GM21423 (cell line): ENCODE results near the gene PF4V1.

Experiments used
- ATAC-seq: cut with Tn5 transposase; IDR thresholded peaks from one replicate; pipeline ENCODE4 v1.9.1; 2021; ENCODE audit warnings: mild to moderate bottlenecking, moderate library complexity; ENCODE audit not compliant: unreplicated experiment

The PF4V1 gene, protein sequence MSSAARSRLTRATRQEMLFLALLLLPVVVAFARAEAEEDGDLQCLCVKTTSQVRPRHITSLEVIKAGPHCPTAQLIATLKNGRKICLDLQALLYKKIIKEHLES

DNA sequence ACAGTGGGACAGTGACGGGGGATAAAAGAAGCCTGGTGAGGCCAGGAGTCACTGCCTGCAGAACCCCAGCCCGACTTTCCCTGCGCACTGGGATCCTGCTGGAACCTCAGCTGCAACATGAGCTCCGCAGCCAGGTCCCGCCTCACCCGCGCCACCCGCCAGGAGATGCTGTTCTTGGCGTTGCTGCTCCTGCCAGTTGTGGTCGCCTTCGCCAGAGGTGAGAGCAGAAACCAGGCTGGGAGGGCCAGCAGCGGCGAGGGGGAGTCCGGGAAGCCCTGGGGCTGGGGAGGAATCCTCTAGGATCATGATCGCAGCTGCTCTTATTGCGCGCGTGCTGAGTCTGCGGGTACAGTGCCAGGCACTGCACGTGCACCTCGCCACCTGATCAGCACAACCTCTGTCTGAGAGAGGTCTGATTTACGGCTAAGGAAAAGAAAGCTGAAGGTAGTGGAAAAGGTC is at the start of gene PF4V1:
Gene PF4V1 (plus strand): TSS at position 51 of the 459 bp plus-strand sequence. CDS start 67 bp downstream, at position 118.
- no peak for ATAC-seq

DNA sequence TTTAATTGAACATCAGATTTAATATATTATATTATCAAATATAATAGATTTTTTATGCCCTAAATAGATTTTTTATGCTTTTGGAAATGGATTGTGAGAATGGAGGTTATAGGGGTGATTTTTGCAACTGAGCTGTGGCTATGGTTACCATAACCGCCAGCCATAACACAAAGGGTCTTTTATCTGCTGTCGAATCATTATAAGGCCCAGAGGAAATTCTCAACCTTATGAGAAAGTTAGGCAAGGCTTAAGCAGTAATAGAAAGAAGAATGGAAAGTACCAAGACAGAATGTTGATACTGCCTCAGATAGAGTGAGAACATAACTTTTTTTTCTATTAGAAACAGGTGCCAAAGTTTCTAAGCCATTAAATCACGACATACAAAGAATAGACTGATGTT is 42.9 kb upstream of the PF4V1 start:
- no peak for ATAC-seq

DNA sequence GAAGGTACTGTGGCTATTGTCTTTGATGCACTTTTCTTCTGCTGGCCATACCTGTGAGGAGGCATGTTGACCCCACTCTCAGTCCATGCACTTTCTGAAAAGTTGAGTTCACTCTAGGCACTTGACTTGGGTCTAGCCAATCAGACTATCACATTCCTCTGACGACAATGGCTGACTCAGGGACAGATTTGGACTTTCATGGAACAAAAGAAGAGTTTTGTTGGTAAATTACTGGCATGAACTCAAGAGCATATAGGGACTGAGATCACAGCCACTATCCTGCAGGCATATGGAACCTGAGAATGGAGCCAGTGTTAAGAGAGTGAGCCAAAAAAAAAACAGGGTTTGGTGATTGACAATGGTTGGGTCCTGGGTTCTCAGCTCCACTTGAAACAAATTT is 41.3 kb upstream of the PF4V1 start:
- no peak for ATAC-seq

DNA sequence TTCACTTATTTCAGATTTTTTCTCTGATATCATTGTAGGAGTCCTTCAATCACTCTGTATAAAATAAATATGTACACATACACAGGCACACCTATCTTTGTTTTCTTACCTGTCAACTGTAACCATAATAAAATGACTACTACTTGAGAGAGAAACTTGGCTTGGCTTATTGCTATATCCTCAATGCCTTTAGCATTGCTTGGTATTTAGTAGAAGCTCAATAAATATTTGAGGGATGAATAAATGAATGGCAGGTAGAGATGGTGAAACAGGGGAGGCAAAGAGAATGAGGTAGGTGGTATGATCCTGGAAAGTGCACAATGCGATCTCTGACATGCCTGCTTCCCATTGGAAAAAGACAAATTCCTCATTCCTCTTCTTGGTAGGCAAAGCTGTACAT is 38.4 kb upstream of the PF4V1 start:
- ATAC-seq, result no peak

DNA sequence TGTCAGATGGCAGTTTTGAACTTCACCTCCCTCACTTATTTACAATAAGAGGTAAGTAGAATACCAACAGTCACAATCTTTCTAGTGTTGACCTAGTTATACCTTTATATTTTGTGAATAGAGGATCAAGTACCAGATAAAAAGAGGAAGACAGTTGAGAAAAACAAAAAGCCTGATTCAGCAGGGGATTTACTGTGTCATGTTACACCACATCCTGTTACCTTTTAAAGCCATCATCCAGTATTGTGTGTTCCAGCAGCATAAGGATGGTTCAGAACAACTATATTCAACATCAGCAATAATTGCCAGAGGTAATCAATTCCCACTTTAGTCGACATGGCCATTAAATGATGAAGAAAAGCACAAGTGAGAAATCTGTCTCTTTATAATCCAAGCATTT is 38.0 kb upstream of the PF4V1 start:
- no peak for ATAC-seq

DNA sequence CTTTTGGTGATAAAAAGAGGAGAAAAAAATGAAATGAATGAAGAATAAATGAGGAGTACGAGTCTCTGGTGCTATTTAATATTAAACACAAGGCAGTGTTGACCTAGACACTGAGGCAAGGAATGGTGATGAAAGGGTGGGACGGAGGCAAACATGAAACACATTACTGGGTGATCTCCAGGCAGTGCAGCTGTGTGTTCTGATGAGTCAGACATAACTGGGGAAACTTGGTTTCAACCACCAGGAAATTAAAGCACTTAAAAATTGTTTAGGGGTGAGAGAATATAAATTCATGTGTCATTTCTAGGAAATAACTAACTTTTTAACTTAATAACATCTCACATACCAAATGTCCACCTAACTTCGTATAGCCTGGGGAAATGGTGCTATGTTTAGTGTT is 36.3 kb upstream of the PF4V1 start:
- no peak for ATAC-seq

DNA sequence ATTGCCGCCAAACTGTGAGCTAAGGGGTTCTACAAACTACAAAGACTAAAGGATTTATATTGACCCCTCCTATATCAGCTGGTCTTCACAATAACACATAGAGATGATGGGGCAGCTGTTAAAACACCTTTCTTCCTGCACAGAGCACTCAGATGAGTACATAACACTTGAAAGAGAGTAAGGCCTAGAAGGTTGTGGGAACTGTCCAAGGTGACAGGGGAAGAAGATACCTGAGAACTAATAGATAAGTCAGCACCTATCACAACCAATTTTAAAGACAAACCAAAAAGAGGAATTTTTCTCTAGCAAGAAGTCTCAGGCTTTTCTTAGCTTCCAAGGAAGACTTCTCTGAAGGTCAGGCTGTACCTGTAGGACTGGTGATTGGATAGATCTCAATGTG is 35.8 kb upstream of the PF4V1 start:
- ATAC-seq, result no peak

DNA sequence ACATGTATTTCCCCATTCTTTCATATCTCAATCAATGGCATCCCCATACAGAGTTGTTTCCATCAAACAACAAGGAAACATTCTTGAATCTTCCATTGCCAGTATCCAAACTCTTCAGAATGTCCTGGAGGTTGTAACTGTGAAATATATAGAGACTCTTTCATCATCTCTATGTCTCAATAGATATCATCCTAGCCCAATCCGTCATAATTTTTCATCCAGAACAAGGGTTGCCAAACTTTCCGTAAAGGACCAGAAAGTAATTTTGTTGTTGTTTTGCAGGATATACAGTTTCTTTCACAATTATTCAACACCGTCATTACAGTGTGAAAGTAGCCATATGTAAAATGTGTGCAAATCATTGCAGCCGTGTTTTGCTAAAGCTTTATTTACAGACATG is 31.8 kb upstream of the PF4V1 start:
- no peak for ATAC-seq

DNA sequence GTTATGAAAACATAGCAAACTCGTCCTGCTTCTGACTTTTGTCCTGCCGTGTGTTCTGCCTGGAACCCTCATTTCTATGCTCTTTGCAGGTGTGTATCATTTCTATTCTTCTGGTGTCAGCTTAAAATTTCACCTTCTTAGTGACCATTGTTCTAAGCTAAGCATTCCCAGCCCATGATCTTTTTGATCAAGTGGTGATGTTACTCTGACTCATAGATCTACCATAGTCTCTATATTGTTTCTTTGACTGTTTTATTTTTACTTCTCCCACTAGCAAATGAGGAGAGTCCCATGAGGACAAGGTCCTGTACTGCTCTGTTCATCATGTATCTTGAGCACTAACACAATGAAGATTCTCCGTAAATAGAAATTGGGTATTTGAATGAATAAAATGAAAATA is 30.7 kb upstream of the PF4V1 start:
- no peak for ATAC-seq

DNA sequence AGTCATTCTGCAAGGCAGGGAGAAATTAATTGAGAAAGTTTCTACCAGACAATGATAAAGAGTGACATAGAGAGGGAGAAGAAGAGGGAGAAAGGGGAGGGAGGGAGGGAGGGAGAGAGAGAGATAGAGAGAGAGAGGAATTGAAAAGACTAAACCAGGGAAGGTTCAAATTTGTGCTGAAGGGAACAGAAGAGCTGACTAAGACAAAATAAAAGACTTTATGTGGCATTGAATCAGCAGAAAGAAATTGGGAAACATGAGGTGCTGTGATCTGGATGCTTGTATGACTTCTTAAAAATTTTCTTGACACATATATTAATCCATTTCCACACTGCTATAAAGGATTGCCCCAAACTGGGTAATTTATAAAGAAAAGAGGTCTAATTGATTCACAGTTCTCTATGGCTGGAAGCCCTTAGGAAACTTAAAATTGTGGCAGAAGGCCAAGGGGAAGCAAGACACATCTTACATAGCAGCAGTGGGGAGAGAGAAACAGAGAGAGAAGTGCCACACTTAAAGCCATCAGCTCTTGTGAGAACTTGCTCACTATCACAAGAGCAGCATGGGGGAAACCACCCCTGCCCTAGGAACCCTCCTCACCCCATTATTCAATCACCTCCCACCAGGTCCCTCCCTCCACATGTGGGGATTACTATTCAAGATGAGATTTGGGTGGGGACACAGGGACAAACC is 30.1 kb upstream of the PF4V1 start:
- ATAC-seq, result no peak

DNA sequence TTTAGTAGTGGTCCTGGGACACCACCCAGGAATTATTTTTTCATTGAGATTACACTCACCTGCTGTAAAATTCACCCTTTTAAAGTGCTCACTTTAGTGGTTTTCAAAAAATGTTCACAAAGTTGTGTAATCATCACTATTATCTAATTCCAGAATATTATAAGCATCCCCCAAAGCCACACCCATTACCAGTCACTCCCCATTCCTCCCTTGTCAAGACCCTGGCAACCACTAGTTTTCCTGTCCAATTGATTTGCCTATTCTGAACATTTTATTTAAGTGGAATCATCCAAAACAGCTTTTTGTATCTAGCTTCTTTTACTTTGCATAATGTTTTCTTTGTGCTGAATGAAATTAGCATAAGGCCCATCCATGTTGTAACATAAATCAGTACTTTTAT is 29.3 kb upstream of the PF4V1 start:
- no peak for ATAC-seq

DNA sequence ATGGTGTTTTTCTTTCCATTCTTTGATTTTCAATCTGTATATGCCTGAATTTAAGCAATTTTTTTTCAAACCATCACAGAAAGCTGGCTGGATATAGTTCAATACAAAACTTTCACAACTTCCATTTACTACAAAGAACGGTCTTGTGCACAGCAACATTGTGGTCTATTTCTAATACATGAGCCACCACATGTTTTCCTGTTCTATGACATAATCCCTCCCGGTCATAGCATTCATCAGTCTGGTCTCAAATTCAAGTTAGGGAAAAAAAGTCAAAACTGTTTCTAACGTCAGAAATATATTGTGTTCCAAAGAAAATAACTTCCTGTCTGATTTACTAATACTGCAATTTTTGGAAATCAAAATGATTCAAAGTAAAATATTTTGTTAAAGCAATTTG is 24.1 kb upstream of the PF4V1 start:
- ATAC-seq, result no peak

DNA sequence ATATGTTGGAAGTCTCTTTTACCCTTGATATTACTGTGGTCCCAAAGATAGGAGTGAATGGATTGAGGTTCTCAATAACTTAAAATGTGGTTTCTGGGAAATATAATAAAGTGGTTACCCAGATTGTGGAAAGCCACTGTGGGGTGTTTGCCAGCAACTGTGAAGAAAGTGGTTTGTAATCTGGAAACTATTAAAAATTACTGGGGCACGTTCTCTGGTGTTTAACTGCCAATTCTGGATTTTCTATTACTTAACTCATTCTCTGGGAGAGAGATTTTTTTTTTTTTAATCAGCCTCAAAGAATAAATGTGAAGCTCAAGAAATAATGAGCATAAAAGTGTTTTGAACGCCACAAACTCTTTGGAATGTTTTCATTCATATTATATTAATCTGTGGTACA is 21.5 kb upstream of the PF4V1 start:
- ATAC-seq, result no peak

DNA sequence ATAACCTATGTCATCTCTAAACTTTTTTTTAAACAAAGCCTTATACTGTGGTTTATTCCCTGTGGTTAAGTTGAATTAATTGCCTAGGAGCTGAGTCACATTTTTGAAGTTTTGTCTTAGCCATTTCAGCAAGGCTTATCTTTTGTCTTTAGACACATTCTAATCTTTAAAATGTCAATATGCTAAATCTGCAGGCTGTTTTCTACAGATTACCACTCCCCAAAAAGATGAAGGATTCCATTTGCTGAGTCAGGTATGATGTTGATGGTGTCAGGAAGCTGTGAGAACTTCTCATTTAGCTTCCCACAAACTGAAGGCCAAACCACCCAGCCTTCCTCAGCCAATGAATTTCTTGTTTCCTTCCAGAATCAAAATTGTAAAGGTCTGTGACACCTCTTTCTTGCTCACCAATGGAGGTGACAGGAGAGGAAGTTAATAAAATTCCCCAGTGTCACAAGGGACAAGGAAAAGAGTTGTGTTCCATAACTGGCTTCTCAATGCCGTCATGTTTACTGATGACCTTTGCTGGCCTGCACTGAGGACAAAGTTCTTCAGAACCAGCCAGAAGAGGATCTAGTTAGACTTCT is 20.4 kb upstream of the PF4V1 start:
- ATAC-seq, result no peak

DNA sequence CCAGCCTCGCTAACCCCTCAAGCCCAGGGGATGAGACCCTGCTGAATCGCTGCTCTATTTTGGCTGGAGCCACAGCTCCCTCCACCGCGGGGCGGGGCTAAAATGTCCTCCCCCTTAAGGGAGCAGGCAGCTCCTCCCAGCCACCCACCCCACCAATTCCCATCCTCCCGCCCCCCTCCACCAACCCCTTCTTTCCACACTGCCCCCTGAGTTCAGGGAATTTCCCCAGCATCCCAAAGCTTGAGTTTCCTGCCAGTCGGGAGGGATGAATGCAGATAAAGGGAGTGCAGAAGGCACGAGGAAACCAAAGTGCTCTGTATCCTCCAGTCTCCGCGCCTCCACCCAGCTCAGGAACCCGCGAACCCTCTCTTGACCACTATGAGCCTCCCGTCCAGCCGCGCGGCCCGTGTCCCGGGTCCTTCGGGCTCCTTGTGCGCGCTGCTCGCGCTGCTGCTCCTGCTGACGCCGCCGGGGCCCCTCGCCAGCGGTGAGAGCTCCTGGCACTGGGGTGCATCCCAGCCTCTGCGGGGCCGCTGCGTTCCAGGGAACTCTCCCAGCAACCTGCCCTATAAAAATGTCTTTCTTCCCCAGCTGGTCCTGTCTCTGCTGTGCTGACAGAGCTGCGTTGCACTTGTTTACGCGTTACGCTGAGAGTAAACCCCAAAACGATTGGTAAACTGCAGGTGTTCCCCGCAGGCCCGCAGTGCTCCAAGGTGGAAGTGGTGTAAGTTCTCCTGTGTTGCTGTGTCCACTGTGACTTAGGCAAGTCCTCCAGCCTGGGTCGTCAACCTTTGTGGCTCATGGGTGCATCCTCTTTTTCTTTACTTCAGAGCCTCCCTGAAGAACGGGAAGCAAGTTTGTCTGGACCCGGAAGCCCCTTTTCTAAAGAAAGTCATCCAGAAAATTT is 16.5 kb upstream of the PF4V1 start, which contains the start of gene CXCL6:
Gene CXCL6 (plus strand): TSS at position 306 of the 907 bp plus-strand sequence. CDS start 73 bp downstream, at position 379.
- ATAC-seq, result no peak

DNA sequence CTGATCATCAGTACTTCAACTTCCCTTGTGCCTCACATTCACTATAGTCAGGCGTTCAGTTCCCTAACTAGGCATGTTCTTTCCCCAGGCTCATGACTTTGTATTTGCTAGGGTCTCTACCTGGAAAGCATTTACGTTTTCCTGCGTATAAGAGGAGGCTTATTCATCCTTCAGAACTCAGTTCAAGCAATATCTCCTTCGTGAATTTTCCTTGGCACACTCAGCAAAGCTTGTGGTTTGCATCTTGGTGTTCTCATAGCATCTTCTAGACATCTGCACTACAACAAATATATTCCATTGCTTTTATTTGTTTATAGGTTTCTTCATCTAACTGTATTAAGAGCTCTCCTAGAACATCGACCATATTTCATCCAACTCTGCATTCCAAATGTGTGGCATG is 14.0 kb upstream of the PF4V1 start:
- ATAC-seq, result no peak

DNA sequence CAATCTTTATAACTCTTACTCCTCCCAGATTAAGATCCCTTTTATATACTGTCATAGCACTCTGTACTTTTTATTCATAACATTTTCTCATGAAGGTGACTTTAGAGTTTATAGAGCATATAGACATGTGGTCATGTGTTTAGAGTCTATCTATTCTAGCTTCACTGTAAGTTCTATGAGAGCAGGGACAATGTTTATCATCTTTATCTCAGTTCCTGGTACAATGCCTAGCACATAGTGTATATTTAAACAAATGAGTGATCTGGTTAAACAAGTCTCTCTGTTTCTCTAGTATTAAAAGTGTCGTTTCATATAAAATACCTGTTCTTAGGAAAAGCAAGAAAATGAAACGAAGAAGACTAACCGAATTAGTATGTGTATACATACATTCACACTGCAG is 13.4 kb upstream of the PF4V1 start:
- ATAC-seq, result no peak

DNA sequence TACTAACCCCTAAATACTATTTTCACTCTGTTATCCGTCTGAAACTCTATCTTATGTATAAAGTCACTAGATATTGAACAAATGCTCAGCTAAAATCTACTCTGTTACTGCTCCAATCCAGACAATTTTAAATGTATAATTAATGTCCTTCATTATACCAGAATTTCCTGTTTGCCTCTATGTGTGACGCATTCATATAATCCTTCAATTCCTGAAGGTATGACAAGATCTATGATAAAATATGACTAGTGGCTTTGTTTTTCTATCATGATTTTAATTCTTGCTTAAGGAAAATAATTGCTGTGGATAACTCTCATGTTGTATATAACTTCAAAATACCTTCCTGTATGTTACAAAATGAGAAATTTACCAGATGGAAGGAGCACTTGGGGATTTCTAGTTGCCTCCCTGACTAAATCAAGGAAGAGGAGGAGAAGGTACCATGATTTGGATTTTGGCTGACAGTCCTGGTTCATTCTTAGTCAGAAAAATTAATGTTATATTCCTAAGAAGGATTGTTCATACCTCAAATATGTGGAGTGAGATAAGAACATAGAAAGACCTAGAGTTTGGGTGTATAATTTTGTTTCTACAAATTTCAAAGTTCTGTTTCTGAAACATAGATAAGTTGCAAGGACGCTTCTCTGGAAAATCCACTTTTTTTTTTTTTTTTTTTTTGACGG is 11.7 kb upstream of the PF4V1 start:
- ATAC-seq, result no peak

DNA sequence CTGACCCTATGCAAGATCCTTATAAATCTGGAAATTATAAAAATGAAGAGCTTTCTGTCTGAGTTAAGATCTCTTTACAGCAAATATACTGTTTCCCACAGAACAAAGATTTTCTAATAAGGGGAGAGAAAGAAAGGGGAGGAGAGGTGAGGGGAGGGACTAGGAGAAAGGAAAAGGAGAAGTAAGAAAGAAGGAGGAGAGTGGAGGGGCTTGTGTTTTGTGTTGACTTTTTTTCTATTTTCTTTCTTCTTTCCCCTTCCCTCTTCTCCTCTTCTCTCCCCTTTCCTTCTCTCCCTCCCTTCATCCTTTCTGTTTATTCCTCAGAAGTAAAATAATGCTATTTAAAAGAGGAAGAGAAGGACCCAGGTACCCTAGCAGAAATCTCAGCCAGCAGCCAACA is 10.4 kb upstream of the PF4V1 start:
- ATAC-seq, result no peak

DNA sequence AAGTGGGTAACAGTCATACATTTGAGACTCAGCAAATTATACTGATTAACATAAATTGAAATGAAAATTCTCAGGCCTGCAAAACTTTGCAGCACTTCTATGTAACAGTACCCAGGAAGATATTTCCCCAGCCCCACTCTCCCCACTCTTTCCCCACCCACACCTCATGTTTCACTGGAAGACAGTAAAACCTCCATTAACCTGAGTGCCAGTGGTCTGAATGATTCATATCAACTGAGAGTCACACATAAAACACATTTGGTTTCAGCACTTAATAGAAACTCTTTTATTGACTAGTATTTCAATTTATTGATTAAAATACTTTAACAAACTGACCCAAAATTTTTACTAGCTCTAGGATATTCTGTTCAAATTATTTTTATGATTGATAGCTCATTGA is 9.7 kb upstream of the PF4V1 start:
- no peak for ATAC-seq

DNA sequence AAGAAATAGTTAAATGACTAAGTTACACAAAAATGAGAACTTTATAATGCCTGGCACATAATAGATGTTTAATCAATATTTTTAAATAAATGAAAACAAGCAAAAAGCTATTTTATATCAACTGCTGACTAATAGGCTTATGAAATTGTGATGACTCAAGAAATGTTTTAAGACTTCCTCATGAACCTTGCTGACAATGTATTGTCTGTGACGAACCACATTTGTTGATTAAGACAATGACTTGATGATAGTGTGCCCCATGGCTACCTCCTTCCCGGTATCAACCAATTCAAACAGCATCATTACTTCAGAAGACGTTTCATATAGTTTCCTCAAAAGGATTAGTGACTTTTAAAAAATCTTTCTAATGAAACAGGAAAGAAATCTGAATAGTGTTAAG is 8.8 kb upstream of the PF4V1 start:
- ATAC-seq, result no peak
